ENCODE measurements around the gene ADAM10. TPM values are rescaled to one million over a fixed set of nuclear protein-coding genes. Genes with fewer than 3 reads are reported as not detected.

The ADAM10 gene
- total RNA-seq, 6 experiments from 2014 or later, result 155 to 227 (median 196) TPM

DNA sequence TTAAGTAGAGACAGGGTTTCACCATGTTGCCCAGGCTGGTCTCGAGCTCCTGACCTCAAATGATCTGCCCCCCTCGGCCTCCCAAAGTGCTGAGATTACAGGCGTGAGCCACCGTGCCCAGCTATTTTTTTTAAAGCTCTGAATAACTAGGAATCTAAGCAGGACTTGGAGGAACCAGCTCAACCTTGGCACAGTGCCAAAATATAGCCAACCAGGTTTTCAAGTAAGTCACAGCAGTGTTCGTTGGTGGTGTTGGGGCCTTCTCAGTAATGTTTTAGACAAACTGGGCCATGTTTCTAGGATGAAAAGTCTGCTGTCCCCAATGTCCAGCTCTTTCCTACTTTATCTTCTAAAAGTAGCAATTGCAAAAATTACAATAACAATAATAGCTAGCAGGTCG is 6.4 kb upstream of the ADAM10 start:
- H3K4me1 Mint-ChIP-seq (ENCODE audit: low read depth), result no peaks in the 10 kb centered on the region

DNA sequence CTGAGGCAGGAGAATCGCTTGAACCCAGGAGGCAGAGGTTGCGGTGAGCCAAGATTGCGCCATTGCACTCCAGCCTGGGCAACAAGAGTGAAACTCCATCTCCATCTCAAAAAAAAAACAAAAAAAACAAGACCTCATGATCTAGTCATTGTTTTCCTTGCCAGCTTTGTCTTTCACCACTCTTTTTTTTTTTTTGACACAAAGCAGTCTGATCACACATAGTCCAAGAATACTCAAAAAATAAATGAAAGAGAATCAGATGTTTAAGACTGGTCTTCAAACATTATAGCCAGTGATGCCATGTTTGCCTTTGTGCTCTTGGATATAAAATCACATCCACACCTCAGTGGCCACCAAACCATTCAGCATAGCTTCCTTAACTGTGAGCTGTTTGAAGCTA is 5.8 kb upstream of the ADAM10 start:
- TF ChIP-seq, protein P1, sequence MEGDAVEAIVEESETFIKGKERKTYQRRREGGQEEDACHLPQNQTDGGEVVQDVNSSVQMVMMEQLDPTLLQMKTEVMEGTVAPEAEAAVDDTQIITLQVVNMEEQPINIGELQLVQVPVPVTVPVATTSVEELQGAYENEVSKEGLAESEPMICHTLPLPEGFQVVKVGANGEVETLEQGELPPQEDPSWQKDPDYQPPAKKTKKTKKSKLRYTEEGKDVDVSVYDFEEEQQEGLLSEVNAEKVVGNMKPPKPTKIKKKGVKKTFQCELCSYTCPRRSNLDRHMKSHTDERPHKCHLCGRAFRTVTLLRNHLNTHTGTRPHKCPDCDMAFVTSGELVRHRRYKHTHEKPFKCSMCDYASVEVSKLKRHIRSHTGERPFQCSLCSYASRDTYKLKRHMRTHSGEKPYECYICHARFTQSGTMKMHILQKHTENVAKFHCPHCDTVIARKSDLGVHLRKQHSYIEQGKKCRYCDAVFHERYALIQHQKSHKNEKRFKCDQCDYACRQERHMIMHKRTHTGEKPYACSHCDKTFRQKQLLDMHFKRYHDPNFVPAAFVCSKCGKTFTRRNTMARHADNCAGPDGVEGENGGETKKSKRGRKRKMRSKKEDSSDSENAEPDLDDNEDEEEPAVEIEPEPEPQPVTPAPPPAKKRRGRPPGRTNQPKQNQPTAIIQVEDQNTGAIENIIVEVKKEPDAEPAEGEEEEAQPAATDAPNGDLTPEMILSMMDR (IDR thresholded peaks at IDR 0.05), result no peak
- no peaks in the 10 kb centered on the region for H3K9me3 Mint-ChIP-seq

More for the DNA sequence above, 6.4 kb upstream of the ADAM10 start:
- no peaks in the 10 kb centered on the region for H3K36me3 Mint-ChIP-seq (ENCODE audit: low read depth)
- no peak overlapping the region for H3K27ac Mint-ChIP-seq
- H3K27me3 Mint-ChIP-seq (ENCODE audit: insufficient read depth), result peaks cover 5% of the 10 kb centered on the region; the same call in 1 of the 2 replicates
- no peaks in the 10 kb centered on the region for H3K9me3 Mint-ChIP-seq
- TF ChIP-seq, protein P1 (IDR thresholded peaks at IDR 0.05), result no peak
- DNase-seq, result no peak
- H3K4me3 Mint-ChIP-seq, result no peak overlapping the region

DNA sequence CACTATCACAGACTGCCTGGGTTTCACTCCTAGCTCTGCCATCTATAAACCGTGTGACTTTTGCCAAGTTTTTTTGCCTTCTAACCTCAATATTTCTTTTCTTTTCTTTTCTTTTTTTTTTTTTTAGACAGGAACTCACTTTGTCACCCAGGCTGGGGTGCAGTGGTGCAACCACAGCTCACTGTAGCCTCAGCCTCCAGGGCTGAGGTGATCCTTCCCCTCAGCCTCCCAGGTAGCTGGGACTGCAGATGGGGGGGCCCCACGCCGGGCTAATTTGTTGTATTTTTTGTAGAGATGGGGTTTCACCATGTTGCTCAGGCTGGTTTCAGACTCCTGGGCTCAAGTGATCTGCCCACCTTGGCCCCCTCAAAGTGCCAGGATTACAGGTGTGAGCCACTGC is 3.2 kb upstream of the ADAM10 start:
- TF ChIP-seq, protein P1 (IDR thresholded peaks at IDR 0.05), result no peak
- Mint-ChIP-seq H3K36me3 (ENCODE audit: low read depth) (peaks cover 4% of the 10 kb centered on the region; the same call in 1 of the 2 replicates), H3K27me3 (ENCODE audit: insufficient read depth) (peaks cover 5% of the 10 kb centered on the region), H3K27ac (no peak overlapping the region), H3K4me1 (ENCODE audit: low read depth) (peaks cover 8% of the 10 kb centered on the region), H3K9me3 (no peaks in the 10 kb centered on the region), H3K4me3 (no peak overlapping the region)
- DNase-seq, result no peak

More for the DNA sequence above, 5.8 kb upstream of the ADAM10 start:
- no peak overlapping the region for H3K4me3 Mint-ChIP-seq
- no peak for DNase-seq
- H3K27ac Mint-ChIP-seq, result no peak overlapping the region
- H3K27me3 Mint-ChIP-seq (ENCODE audit: insufficient read depth), result peaks cover 5% of the 10 kb centered on the region; the same call in 1 of the 2 replicates
- H3K4me1 Mint-ChIP-seq (ENCODE audit: low read depth), result peaks cover 5% of the 10 kb centered on the region
- no peaks in the 10 kb centered on the region for H3K36me3 Mint-ChIP-seq (ENCODE audit: low read depth)

DNA sequence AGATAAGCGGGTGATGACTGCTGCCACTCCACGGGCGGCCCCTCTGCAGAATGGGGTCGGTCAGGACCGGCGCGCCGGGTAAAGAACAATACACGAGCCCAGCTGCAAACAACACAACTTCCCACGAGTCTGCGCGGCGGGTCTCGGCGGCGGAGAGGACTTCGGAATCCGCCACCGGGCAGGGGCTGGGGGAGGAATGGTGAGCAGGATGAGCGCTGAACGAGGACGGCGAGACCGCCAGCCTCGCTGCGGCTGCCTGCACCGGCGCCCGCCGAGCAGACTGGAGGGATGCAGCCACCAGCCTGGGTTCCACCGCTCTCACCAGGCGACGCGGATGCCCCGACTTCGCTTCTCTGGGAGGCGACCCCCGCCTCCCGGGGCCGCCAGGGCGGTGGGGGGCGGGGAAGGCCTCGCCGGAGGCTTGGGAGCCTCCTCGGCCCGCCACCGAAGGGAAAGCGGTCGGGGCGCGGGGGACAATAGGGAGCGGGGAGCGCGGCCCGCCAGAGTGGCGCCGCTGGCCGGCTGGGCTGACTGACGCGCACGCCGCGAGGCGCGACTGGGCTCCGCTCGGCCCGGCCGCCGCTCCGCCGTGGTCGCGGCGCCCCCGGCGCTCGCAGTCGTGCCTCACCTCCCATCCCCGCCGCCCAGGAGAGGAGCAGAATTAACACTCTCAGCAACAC is 515 bp downstream of the ADAM10 start:
- H3K36me3 Mint-ChIP-seq (ENCODE audit: low read depth), result peaks cover 4% of the 10 kb centered on the region; the same call in 1 of the 2 replicates
- DNase-seq, result peak; percentile 9
- TF ChIP-seq, protein P1 (IDR thresholded peaks at IDR 0.05), result no peak
- no peaks in the 10 kb centered on the region for H3K9me3 Mint-ChIP-seq
- peak overlapping the region; percentile 95 for H3K27ac Mint-ChIP-seq
- H3K27me3 Mint-ChIP-seq (ENCODE audit: insufficient read depth), result no peaks in the 10 kb centered on the region; the same call in 1 of the 2 replicates
- H3K4me3 Mint-ChIP-seq, result peak overlapping the region; percentile 97
- peaks cover 24% of the 10 kb centered on the region for H3K4me1 Mint-ChIP-seq (ENCODE audit: low read depth)

DNA sequence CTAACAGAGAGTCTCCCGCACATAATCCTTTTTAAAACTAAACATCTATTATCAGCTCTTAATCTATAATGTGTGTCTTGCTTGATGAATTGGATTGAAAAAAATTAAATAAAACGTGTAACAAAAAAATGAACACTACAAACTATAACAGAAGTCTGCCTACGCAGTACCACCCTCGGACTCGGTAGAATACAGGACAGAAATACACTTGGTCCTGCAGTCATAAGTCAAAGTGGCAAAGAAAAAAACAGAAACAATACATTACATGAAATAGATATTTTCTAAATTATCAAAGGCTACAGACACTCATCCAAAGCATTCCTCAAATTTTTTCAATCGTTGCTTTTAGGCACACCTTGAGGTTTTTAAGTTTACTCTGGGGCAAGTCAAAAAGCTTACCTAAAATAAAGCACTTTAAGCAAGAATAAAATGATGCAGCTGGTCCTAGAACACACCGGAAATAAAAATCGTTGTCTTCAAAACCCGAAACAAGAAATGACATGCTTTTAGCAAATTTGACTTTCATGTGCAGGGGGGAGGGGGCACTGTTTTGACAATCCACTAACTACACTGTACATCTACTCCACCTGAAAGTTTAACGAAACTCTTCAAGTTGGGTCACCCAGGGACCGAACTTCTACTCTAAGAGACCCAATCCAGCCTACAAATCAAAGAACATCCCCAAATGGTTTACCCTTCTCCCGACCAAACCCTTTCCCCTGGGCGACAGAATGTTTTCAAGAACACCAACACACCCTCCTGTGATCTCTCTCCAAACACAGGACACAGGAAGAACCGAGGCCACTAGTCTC is 1.3 kb downstream of the ADAM10 start:
- no peaks in the 10 kb centered on the region; the same call in 1 of the 2 replicates for H3K27me3 Mint-ChIP-seq (ENCODE audit: insufficient read depth)
- H3K27ac Mint-ChIP-seq, result peak overlapping the region; percentile 95
- DNase-seq, result no peak
- H3K4me1 Mint-ChIP-seq (ENCODE audit: low read depth), result peaks cover 28% of the 10 kb centered on the region
- TF ChIP-seq, protein P1 (IDR thresholded peaks at IDR 0.05), result no peak
- H3K4me3 Mint-ChIP-seq, result peak overlapping the region; percentile 97
- no peaks in the 10 kb centered on the region for H3K9me3 Mint-ChIP-seq
- H3K36me3 Mint-ChIP-seq (ENCODE audit: low read depth), result peaks cover 4% of the 10 kb centered on the region; the same call in 1 of the 2 replicates
